Measurements from ENCODE around the gene PTPN1.
A peak's percentile ranks its signal among the peaks of the same experiment; 100 is the strongest.
"Not testable (repeated sequence)": the region's sequence is repeated elsewhere in the genome, so short reads cannot be mapped to it uniquely, and the experiment has no call there.

Gene PTPN1

DNA sequence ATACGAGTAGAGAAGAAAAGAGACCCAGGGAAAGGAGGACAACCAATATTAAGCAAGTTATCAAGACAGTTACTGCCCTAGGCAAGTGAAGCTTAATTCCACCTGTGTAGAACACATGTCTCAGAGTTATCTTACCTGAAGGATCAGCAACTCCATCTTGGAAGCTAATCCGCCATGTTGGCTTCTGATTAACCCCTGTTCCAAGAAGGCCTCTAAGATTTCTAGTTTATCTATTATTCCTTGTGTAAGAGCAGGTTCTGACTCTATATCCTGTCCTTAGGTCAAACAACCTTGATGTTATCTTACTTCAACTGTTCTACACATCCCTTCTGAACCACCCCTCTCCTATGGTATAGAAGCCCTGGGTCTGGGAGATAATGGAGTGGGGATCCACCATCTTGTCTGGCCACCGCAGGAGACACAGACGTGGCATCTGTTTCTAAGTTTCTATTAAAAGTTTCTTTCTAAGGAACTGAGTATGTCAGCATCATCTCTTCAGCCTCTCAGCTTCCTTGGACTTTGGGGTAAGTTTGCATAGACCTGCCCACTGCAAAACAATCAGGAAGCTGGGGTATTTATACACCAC, 27.7 kb upstream of the PTPN1 start:
- DNase-seq = no peak

DNA sequence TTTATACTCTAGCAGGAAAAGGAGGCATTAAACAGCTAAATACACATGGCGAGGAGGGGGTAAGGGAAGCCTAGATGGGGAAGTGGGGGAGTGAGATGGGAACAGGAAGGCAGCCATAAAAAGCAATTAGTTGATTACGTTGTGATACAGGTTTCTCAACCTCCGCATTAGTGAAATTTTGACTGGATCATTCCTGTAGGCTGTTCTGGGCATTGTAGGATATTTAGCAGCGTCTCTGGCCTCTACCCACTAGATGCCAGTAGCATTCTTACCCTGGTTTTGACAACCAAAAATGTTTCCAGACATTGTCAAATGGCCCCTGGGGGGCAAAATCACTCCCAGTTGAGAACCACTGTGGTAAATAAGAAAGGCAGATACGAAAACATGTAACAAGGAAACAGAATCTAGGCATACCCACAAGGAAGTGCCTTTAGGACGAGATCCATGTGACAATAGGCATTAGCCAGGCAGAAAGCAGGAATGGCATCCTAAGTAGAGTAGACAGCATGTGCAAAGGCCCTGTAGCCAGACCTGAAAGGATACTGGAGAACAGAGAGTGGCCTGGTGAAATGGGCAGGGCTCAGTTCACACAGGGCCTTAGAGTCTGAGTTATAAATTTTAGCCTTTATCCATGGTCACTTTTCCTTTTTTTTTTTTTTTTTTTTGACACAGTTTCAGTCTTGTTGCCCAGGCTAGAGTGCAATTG, 25.8 kb upstream of the PTPN1 start:
- DNase-seq = no peak

DNA sequence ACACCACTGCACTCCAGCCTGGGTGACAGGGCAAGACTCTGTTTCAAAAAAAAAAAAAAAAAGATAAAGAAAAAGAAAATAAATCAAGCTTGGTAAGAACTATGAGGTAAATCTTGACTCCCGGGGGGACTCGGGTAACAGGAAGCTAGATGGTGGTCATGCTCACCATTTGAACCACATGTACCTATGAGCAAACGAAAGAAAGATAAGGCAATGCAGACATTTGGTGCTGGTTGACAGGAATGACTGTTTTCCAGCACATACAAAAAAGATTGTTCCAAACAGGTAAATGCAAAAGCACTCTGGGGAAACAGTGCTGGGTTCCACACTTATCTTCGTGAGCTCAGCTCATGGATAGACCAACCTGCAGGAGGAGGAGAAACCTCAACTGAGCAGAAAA, 22.8 kb upstream of the PTPN1 start:
- DNase-seq = no peak

DNA sequence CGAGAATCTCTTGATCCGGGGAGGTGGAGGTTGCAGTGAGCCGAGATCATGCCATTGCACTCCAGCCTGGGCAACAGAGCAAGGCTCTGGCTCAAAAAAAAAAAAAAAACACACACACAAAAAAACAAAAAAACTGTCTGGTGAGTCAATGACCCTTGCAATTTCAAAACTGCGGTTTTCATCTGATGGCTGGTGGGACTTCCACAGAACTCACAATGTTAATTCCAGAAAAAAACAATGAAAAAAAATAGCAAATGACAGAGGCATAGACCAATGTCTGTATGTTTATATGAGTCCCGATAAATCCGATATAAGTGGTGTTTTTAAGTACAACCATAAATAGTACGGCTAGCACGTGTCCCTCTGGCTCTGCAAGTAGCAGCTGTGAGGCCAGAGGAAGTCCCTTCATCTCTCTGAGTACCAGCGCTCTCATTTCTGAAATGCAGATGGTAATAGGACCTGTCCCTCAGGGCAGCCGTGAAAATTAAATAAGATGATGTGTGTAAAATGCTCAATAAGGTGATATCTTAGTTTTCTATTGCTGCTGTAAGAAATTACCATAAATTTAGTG, 21.9 kb upstream of the PTPN1 start:
- DNase-seq = no peak

DNA sequence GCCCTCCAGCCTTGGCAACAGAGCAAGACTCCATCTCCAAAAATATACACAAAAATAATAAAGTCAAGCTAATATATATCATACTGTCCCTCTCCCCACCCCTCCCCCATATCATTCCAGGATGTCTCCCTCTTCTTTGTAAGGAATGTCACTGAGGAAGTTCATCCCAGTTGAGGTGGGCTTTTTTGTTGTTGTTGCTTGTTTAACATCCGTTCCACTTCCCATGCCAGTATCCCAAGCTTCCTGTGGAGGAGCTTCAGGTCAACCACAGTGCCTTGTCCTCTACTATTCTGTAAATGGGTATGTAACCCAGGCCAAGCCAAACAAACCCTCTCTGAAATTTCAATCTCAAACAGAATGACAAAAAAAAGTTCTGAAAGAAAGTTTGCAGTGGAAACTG, 19.0 kb upstream of the PTPN1 start:
- no peak for DNase-seq

DNA sequence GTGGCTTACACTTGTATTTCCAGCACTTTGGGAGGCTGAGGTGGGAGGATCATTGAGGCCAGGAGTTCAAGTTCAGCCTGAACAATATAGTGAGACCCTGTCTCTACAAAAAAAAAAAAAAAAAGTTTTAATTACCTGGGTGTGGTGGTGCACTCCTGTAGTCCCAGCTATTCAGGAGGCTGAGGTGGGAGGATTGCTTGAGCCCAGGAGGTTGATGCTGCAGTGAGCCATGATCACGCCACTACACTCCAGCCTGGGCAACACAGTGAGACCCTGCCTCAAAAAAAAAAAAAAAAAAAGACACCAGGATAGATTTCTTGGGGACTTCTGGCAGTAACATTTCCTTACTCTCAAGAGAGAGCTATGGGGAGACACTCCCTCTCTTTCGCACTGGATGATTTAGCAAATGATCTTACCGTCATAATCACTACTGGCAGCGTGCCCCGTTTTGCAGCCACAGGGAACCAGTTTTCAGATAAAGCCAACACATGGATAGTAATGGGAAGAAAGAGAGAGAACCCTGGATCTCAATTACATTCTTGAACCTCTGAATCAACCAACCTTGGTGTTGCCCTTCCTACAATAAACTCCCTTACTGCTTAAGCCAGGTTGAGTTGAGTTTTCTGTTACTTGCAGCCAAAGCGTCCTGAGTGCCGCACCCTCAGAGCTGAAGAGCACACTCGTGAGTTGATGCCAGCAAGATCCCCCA, 18.1 kb upstream of the PTPN1 start:
- no peak for DNase-seq

DNA sequence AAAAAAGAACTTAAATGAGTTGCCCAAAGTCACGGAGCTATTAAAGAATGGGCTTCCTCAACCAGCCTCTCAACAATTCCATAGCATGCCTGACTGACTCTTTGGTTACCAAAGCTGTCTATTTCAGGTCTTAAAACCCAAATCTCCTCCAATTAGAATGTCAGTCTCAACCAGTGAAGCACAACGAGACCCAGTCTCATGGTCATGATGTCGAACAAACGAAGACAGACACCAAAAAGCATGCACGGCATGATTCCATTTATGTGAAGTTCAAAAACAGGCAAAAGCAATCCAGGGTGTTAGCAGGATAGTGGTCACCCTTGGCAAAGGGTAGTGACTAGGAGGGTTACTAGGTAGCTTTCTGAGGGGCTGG, 16.3 kb upstream of the PTPN1 start:
- DNase-seq = no peak

DNA sequence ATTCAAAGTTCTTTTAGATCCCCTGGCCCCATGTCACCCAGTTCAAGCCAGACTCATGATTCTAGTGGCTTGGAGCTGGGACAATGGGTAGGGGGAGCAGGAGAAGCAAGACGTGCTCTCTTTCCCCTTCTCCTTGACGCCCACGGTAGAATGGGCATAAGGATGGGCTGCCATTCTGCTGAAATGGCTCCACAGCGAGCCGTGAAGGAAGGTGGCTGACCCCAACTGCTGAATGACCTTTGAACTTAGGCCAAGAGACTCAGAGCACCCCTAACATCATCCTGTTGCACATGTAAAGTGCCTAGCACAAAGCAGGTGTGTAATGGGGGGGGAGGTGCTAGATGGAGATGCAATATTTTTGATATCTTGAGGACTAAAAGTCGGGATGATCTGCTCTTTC, 15.8 kb upstream of the PTPN1 start:
- DNase-seq = no peak

DNA sequence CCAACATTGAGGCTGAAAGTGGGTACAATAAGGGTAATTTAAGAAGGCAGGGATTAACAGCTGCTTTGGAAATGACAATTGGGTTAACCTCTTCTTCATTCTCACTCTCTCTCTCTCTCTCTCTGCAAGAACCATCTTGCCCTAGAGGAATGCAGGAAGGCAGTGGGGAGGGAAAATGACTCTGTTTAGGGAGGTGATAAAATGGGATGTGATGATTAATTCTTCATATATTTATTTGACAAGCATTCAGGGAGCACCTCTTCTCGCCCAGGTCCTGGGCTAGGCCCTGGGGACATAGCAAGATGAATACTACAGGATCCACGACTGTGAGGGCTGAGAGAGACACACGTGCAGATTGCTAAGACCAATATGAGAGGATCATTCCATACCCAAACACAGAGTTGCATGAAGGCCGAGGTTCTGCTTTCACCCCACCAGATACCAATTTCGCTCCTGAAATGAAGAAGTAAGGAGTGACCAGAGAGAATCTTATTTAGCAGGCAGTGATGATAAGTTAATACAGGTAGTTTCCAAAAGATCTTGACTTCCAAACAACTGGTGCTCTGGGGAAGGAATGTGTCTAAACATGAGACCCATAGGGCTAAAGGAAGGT, 13.3 kb upstream of the PTPN1 start:
- DNase-seq = no peak

DNA sequence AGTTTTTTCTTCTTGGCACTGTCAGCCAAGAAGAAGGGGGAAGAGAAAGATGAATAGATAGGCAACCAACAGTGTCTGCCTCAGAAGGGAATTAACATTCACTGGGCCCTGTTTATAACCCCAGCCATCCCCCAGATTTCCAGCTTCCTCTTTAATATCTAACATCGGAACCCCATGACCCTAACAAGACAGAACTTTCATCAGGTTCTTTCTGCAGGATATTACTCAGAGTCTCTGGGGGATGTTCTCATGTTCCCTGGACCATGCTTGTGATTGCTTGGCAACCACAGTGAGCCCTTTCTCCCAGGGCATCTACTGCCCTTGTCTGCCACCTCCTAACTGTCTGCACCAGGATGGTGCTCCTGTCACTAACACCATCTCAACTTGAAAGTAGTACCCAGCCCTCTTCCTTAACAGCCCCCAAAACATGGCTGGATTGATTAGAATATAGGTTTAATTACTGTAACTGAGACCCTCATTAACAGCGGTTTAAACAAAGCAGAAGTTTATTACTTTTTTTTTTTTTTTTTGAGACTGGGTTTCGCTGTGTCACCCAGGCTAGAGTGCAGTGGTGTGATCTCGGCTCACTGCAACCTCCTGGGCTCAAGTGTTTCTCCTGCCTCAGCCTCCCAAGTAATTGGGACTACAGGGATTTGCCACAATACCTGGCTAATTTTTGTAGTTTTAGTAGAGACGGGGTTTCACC, 12.0 kb upstream of the PTPN1 start:
- DNase-seq = no peak

DNA sequence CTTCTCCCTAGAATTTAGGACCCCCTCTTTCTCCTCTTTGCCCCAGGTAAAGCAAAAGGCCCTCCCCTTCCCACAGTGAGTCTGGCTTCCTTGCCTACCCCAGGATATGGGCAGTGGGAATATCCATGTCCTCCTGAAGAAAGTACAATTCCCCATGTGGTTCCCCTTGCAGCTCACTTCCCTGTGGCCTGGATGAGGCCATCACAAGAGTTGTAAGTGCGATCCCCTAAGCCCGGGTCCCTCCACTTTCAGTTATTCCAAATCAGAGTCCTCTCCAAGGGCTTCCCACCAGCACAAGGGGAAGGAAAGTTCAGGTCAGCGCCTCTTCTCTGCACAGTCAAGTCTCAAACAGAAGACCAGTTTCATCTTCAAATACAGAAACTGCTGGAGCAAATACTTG, 10.2 kb upstream of the PTPN1 start:
- DNase-seq = no peak

DNA sequence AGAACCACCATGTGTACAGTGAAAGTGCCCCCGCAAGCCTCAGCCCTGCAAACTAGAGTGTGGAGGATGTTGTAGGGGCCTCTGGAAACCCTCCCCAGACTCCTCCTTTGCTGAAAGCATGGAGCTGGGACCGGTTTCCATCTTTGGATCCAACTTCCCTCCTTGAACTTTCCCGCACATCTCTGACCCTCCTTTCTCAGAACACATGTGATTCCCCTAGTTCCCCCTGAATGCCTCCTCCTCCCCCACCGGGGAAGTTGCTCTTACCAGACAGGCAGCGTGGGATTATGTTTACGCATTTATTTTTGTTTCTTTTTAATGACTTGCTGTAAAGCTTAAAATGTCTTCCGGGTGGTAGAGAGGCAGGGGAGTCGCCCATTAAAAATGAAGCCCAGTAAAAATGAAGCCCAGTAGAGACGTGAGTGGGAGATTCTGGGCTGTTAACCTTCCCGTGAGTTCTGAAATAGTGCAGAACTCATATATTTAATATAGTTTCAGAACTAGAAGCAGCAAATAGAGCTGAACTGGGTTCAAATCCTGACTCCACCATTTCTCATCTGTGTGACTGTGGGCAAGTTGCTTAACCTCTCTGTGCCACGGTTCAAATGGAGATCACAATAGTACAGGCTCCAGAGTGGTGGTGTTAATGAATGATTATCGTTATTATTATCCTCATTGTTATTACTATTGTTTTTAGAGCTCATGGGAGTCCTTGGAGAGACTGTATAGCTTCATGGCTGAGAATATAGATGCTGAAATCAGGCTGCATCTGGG, 8.0 kb upstream of the PTPN1 start:
- no peak for DNase-seq

DNA sequence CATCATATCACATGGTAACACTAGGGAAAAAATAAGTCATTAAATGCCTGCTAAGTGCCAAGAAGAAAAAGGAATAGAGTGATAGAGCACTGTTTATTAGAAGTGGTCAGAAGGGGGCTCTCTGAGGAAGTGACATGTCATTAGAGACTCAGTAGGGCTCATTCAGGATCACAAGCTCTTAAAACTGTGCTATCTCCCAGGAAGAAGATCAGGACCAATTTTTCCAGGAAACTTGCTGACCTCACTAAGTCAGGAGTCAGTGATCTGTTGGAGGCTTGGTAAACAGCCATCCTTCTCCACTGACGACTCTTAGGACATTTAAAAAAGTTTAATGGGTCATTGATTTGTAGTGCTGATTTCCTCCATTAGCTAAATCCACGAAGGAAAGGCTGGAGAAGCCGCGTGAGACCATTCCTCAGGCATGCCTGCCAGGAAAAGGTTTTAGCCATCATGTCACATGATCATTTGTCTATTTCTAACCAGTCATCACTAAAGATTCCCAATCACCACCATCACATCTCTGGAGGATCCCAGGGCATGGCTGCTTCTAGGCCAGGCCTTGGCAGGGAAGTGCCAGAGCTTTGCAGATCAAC, 5.9 kb upstream of the PTPN1 start:
- no peak for DNase-seq

DNA sequence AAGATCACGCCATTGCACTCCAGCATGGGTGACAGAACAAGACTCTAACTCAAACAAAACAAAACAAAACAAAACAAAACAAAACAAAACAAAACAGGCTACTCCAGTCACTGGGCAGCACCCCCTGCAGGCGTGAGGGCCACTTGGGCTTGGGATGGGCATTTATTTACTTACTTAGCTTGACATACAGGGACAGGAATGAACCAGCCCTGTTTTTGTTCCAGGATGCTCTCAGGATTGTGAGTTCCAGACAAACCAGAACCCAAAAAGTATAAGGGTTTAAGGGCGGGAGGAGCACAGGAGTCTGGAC, 4.0 kb upstream of the PTPN1 start:
- DNase-seq = no peak

DNA sequence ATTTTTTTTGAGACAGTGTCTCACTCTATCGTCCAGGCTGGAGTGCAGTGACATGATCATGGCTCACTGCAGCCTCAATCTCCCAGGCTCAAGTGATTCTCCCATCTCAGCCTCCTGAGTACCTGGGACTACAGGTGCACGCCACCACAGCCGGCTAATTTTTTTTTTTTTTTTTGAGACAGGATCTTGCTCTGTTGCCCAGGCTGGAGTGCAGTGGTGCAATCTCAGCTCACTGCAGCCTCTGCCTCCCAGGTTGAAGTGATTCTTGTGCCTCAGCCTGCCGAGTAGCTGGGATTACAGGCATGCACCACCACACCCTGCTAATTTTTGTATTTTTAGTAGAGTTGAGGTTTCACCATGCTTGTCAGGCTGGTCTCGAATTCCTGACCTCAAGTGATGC, 2.4 kb upstream of the PTPN1 start:
- DNase-seq = not testable (repeated sequence)

DNA sequence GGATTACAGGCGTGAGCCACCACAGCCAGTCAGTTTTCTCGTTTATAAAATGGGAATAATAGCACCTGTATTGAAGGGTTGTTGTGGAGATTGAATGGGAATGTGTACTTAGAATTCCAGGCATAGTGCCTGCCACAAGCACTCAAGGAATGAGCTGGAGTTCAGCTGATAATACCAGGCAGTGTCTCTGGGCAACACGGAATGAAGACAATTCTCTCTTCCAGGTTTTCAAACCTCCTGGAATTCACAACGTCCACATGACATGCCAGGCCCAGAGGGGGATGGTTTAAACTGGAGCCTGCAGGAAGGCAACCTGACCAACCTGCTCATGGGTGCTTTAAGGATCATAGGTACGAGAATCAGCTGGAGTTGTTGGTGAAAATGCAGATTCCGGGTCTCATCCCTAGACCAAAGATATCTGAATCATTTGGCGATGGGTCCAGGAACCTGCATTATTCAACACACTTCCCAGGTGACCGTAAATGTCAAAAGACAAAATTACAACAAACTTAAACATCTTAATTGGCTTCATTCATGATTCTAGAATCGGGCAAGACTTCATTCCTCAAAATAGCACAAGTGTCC, 1.9 kb upstream of the PTPN1 start:
- DNase-seq = no peak

DNA sequence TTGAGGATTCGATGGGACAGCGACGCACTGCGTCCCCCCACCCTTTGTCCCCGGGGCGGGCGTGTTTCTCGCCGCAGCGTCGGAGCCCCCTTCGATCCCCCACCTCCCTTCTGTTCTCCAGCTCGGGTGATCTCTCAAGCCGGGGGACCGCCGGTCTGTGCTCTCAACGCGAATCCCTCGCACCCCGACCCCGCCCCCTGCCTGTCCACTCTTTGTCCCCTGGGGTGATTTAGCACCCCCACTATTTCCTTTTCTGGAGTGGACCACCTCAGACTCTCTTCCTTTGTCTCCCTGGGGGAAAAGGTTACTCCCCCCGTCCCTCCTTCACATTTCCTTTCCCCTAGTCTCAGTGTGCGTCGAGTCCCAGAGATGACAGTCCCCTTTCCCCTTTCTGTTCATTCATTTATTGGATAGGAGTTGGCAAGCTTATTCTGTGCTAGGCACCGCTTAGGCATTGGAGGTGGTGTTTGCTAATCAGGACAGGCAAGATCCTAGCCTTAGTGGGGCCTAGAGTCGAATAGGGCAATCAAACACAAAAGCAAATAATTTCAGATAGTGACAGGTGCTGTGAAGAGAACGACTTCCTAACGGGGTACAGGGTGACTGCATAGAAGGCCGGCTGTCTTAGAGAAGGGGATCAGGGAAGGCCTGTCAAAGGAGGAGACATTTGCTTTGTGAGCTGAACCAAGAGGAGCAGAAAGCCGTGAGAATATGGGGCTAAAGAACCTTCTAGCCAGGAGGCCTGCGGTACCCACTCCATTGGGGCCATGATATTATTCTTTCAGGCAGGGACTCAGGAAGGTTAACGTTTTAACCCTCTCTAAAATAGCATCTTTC, 741 bp downstream of the PTPN1 start:
- peak; percentile 43 for DNase-seq

DNA sequence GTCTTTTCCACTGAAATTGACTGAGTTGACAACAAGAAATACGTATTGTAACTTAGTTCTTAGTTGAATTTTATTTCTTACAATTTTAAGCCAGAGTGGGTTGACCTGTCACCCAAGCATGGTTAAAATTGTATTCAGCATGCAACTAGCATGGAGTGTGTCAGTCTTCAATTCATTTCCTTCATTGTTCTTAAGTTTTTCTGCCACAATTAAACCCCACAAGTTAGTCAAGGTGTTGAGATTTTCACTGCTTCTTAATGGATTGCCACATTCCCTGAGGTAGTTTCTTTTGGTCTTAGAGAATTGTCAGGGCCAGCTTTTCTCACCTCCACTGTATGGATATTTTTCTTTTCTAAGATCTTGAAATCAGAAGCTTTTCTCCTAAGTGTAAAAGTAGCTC, 2.1 kb downstream of the PTPN1 start:
- no peak for DNase-seq

DNA sequence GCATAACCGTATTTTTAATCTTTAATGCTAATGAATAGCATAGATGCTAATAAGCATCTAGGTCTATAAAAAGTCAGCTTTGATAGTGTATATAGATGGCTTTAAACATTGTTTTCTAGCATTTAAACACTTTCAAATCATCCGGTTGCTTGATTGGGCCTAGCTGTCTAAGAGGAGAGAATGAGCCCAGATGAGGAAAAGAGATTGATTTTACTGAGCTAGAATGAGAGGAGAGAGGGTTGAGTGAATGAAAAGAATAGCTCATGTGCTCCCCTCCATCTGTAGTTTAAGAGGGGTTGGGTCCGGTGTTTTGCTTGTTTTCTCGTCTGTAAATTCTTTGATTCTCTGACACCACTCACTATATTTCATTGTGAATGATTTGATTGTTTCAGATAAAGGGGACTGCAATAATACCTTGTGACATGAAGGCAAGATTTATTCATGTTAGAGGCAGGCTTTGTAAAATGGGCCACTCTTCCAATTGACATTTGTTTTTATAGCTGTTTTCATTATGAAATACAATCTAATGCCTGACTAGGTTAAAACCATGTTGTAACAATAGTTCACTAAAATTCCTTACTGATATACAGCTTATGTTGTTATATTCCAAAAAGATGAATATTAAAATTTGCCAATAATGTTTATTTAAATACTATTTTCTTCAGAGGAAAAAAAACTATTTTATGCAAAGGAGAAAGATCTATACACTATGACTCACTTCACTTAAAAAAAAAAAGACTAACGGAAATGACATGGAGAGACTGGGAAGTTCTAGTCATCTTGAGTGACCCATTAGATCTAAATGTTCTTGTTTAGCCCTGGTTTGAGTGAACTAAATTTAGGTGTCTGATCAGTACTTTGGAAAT, 3.2 kb downstream of the PTPN1 start:
- no peak for DNase-seq

DNA sequence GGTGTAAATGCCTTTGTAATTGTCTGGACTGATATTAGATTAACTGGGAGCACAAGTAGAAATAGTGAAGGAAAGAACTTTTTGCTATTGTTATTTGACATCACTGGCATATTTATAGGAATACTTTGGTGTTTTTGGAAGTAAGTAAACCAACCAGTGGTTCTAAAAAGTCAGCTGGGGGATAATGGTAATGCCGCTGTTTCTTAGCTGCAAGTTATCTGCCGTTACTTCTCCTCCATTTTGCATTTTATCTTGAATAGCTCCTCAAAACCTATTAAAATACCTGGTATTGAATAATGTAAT, 3.8 kb downstream of the PTPN1 start:
- no peak for DNase-seq

Data from NCI-H2029 treated with DMSO at 0.1 percent for 48 hours (cell line).